Activated B cell treated with CpG ODN at 0.5 μM for 24 hours (primary cell): ENCODE measurements around the gene LRRIQ4. TPM values are rescaled to one million over a fixed set of nuclear protein-coding genes. Genes with fewer than 3 reads are reported as not detected.

ENCODE experiments used
- ATAC-seq: fragments of 200-7000 bp; cut with Tn5 transposase; one replicate; pipeline ENCODE4 v1.10.0; 2021; ENCODE audit warnings: low read depth, mild to moderate bottlenecking, moderate library complexity
- CTCF ChIA-PET: fragments of 350-600 bp; sonication (Branson Sonifier 250); formaldehyde crosslinking; loops from one replicate; lab custom pipeline; 2021; ENCODE audit warnings: antibody characterized with exemption; lab: Charles Lee
- POLR2A ChIA-PET: fragments of 350-600 bp; sonication (Branson Sonifier 250); formaldehyde crosslinking; loops from one replicate; lab custom pipeline; 2021; ENCODE audit warnings: antibody characterized with exemption; lab: Charles Lee
- DNase-seq: peaks from one replicate; pipeline ENCODE4 v3.0.0; 2022
- H3K27ac Mint-ChIP-seq: one replicate; pipeline ENCODE4 v1.8.0; 2020; ENCODE audit warnings: mixed read lengths
- H3K27me3 Mint-ChIP-seq: one replicate; pipeline ENCODE4 v1.8.0; 2021; ENCODE audit warnings: mixed read lengths
- H3K36me3 Mint-ChIP-seq: one replicate; pipeline ENCODE4 v1.8.0; 2021; ENCODE audit warnings: low read depth, mixed read lengths
- H3K4me1 Mint-ChIP-seq: one replicate; pipeline ENCODE4 v1.8.0; 2021; ENCODE audit warnings: mixed read lengths
- H3K4me3 Mint-ChIP-seq: one replicate; pipeline ENCODE4 v1.8.0; 2020; ENCODE audit warnings: mild to moderate bottlenecking, mixed read lengths
- H3K9me3 Mint-ChIP-seq: one replicate; pipeline ENCODE4 v1.8.0; 2020; ENCODE audit warnings: mixed read lengths
- CTCF ChIP-seq: fragments of 200-600 bp; IDR thresholded peaks from one replicate; pipeline ENCODE4 v1.8.0; 2022; ENCODE audit warnings: antibody characterized with exemption, mild to moderate bottlenecking
- intact Hi-C: fragments of 100-400 bp; cut with micrococcal nuclease; formaldehyde crosslinking; loops from one replicate; pipeline ENCODE4 v1.15.1; 2024
- total RNA-seq: library from RNA; stranded (reverse); gene quantifications from 2 replicates; pipeline ENCODE4 v1.2.3, GENCODE V29; 2022

LRRIQ4 gene
- total RNA-seq, 1 donor from 2014 or later: 0.40 TPM

DNA sequence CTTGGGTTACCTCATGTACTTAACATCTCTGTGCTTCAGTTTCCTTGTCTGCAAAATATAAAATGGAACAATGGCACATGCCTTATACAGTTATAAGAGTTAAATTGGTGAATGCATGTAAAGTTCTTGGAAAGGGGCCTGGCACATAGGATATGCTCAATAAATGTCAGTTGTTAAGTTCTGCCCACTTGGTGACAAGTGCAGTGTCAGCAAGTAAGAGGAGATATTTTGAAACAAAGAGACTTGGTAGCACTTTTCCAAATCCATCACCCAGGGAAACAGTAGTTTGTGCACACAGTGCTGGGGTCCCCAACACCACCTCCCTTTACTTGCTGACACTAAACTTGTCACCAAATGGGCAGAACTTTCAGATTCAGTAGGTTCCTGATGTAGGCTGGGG is 37.9 kb downstream of the LRRIQ4 start:
- Mint-ChIP-seq H3K4me1 (peaks cover 39% of the 10 kb centered on the region), H3K27me3 (no peaks in the 10 kb centered on the region), H3K9me3 (no peaks in the 10 kb centered on the region), H3K36me3 (no peaks in the 10 kb centered on the region), H3K27ac (no peak overlapping the region), H3K4me3 (no peak overlapping the region)
- ChIA-PET POLR2A (interaction anchor here (0.6 kb wide), 1 partner anchor 315 kb away, joined by 4 read pairs; no protein-coding TSS in a partner anchor), CTCF (interaction anchor here (1.0 kb wide), 1 partner anchor 13 kb away, joined by 3 read pairs; no protein-coding TSS in a partner anchor)
- ATAC-seq: no peak
- DNase-seq: no peak
- no peak for TF ChIP-seq CTCF
- intact Hi-C loops: no loop called here

DNA sequence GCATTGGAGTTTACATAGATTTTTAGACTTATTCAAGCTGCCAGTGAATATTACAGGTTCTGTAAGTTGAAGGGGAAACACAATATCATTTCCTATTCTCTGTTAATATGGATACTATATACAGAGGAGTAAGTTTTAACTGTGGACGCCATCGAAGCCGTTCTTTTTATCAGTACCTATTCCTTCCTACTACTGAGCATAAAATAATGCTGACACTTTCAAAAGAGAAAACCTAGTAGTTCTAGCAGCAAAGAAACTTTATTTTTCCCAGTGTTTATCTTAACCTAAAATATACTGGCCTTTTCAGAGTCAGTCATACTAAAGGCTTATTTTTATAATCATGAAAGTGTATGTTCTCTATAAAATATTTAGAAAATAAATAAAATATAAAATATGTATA is 42.8 kb downstream of the LRRIQ4 start:
- ChIA-PET CTCF (no interaction called here), POLR2A (no interaction called here)
- Mint-ChIP-seq H3K27ac (no peak overlapping the region), H3K4me3 (no peak overlapping the region), H3K4me1 (peaks cover 3% of the 10 kb centered on the region), H3K9me3 (no peaks in the 10 kb centered on the region), H3K27me3 (no peaks in the 10 kb centered on the region), H3K36me3 (no peaks in the 10 kb centered on the region)
- ATAC-seq: no peak
- TF ChIP-seq CTCF: no peak
- intact Hi-C loops: no loop called here
- DNase-seq: no peak

DNA sequence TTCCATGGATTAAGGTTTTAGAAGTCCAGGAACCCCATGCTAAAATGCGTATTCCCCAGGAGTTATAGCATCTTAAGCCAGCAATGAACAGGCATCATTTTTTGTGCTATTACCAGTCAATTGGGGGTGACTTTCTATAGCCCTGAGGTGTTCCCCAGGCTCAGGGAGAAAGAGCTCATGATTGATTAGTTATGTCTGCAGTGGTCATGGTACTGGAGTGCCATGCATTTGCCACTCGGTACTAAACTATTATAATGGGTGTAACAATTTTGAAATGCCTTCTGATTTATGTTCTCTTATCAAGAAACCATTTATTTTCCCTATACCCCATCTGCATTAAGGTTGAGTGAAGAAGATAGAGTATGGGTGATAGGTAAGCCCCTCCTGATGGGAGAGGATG is 45.1 kb downstream of the LRRIQ4 start:
- CTCF ChIA-PET: no interaction called here
- no peaks in the 10 kb centered on the region for H3K36me3 Mint-ChIP-seq
- no peaks in the 10 kb centered on the region for H3K9me3 Mint-ChIP-seq
- intact Hi-C loops: no loop called here
- H3K27me3 Mint-ChIP-seq: no peaks in the 10 kb centered on the region
- no peak for ATAC-seq
- no peak overlapping the region for H3K4me3 Mint-ChIP-seq
- TF ChIP-seq CTCF: no peak
- POLR2A ChIA-PET: interaction anchor here (0.8 kb wide), 1 partner anchor 11 kb away, joined by 3 read pairs; no protein-coding TSS in a partner anchor
- DNase-seq: no peak
- H3K27ac Mint-ChIP-seq: no peak overlapping the region
- no peaks in the 10 kb centered on the region for H3K4me1 Mint-ChIP-seq

- H3K27ac Mint-ChIP-seq: no peak overlapping the region
Observed at GRCh38 chr3:169861871-169862270, 49.2 kb downstream of the LRRIQ4 start.

More at GRCh38 chr3:169861871-169862270, 49.2 kb downstream of the LRRIQ4 start:
- Mint-ChIP-seq H3K4me1 (peaks cover 30% of the 10 kb centered on the region), H3K4me3 (no peak overlapping the region), H3K9me3 (no peaks in the 10 kb centered on the region), H3K36me3 (no peaks in the 10 kb centered on the region), H3K27me3 (no peaks in the 10 kb centered on the region)
- DNase-seq (no peak), ATAC-seq (no peak)
- intact Hi-C loops: loop anchor here (5.0 to 10.0 kb wide), 2 partner anchors 235 to 323 kb away; partner anchors contain the start of gene PHC3
- TF ChIP-seq CTCF: no peak
- POLR2A ChIA-PET: interaction anchor here (0.7 to 1.4 kb wide), 4 partner anchors 23 to 159 kb away, joined by 3 to 4 read pairs (median 3); no protein-coding TSS in a partner anchor
- CTCF ChIA-PET: interaction anchor here (0.7 to 5.3 kb wide), 10 partner anchors 32 to 192 kb away, joined by 3 to 61 read pairs (median 6); partner anchors contain the start of gene SEC62
